AG09309 (cell line): ENCODE data around the gene UROC1.

ENCODE experiments used
- DNase-seq: peaks from one replicate; pipeline ENCODE4 v3.0.0-alpha.2; 2010; ENCODE audit warnings: low read depth
- H3K4me3 ChIP-seq: 2 replicates; pipeline ENCODE4 v1.5.1; 2011; ENCODE audit warnings: mild to moderate bottlenecking, low read depth, low read length, moderate library complexity; ENCODE audit not compliant: control insufficient read depth
- CTCF ChIP-seq: IDR thresholded peaks from 2 replicates; pipeline ENCODE4 v1.5.1; 2011; ENCODE audit warnings: mild to moderate bottlenecking, low read depth, low read length, inconsistent platforms; ENCODE audit not compliant: insufficient read depth, control insufficient read depth; ENCODE audit errors: missing control alignments

Gene UROC1

GRCh38 chr3:126551121-126551838, 33.7 kb upstream of the UROC1 start:
- no peak for TF ChIP-seq CTCF
- no peak overlapping the region for H3K4me3 ChIP-seq
- no peak for DNase-seq

GRCh38 chr3:126550488-126551051, 33.0 kb upstream of the UROC1 start:
- H3K4me3 ChIP-seq = no peak overlapping the region
- no peak for TF ChIP-seq CTCF
- DNase-seq = no peak

DNA sequence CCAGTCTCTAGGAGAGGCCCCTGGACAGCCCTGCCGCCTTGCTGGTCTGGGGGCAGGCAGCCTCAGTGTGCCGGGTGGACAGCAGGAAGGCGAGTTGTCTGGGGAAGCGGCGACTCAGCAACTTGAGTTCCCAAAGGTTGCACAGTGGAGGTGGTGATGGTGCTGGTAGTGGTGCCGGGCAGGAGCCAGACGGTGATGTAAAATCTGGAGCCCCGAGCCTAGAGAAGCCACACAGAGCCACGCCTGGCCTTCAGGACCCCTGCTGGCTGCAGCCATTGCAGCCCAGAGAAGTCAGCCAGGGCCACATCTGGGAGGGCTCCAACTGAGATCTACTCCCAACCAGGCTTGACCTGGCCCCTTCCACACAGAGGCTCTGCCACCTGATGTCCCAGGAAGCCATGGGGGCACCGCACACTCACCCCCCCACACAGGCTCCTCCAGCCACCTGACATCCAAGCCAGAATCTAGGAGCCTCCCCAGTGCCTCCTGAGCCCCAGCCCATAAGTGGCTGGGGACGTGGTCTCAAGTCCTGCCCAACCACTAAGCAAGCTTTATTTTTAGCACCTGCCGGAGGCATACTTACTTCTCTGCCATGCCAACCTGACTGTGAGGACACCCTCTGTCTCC, 32.4 kb upstream of the UROC1 start:
- no peak for TF ChIP-seq CTCF
- no peak for DNase-seq
- no peak overlapping the region for H3K4me3 ChIP-seq

GRCh38 chr3:126548556-126549466, 31.2 kb upstream of the UROC1 start:
- no peak overlapping the region for H3K4me3 ChIP-seq
- TF ChIP-seq CTCF = no peak
- no peak for DNase-seq

DNA sequence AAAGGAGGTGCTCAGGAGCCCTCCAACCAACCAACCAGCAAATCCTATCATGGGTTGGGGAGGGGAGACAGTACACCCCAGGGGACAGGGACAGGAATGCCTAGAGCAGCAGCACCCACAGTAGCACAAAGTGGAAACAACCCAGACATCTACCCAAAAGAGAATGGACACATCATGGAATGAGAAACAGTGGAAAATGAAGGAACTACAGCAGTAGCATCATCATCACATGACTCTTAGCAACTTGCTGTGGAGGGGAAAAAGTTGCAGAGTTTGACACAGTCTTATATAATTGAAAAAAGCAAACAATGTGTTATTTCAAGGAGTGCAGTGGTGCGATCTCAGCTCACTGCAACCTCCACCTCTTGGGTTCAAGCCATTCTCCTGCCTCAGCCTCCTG, 30.1 kb upstream of the UROC1 start:
- no peak for DNase-seq
- no peak for TF ChIP-seq CTCF
- no peak overlapping the region for H3K4me3 ChIP-seq

DNA sequence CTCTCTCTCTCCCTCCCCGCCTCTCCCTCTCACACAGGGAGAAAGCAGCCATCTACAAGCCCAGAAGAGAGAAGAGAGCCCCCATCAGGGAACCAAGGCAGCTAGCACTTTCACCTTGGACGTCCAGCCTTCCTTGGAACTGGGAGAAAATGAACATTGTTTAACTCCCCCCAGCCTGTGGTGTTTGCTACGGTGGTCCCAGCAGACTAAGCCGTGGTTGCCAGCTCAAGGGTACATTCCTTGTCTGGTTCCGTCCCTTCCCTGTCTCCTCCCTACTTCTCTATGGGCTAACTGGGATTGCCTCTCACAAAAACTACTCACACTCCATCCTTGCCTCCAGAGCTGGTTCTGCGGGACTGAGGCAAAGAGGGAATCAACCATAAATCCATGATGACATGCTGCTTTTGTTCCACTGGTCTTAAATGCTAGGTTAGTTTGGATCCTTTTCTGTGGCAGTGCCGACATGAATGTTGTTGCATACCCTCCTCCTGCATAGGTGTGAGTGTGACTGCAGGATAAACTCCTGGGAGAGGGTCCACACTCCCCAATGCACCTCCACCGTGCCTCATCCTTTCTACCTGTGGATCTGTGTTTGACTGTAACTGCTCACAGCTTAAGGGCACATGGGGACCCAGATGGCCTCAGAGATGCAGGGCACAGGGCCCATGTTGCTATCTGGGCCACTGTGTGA, 29.1 kb upstream of the UROC1 start:
- no peak overlapping the region for H3K4me3 ChIP-seq
- TF ChIP-seq CTCF = no peak
- DNase-seq = no peak
